Neural cell (in vitro differentiated cells): ENCODE data around the gene MARCHF6. TPM values are rescaled to one million over a fixed set of nuclear protein-coding genes. Genes with fewer than 3 reads are reported as not detected.

Experiments
- H2AFZ ChIP-seq: fragments of 200-600, 300-800 bp; sonication (generic), shearing (Covaris generic); 2 replicates; pipeline ENCODE4 v1.6.0; 2014; ENCODE audit warnings: low read depth, mild to moderate bottlenecking, antibody characterized with exemption, low read length, moderate library complexity
- H3F3A ChIP-seq: fragments of 200-600 bp; shearing (Covaris generic); 2 replicates; pipeline ENCODE4 v1.6.1; 2016; ENCODE audit warnings: mild to moderate bottlenecking, moderate library complexity, mixed read lengths, antibody characterized with exemption, low read length; ENCODE audit not compliant: insufficient read depth, poor library complexity, severe bottlenecking
- H3K27ac ChIP-seq: fragments of 200-600, 300-800 bp; sonication (generic), shearing (Covaris generic); 2 replicates; pipeline ENCODE4 v1.5.1; 2014; ENCODE audit warnings: mild to moderate bottlenecking, low read length, moderate library complexity
- H3K27me3 ChIP-seq: fragments of 300-800, 200-600 bp; sonication (generic), shearing (Covaris generic); 2 replicates; pipeline ENCODE4 v1.6.0; 2014; ENCODE audit warnings: mild to moderate bottlenecking, low read depth, low read length, moderate library complexity; ENCODE audit not compliant: insufficient read depth
- H3K36me3 ChIP-seq: fragments of 300-800, 200-600 bp; sonication (generic), shearing (Covaris generic); 2 replicates; pipeline ENCODE4 v1.5.1; 2014; ENCODE audit warnings: mild to moderate bottlenecking, antibody characterized with exemption, low read length, moderate library complexity; ENCODE audit not compliant: insufficient read depth
- H3K4me2 ChIP-seq: fragments of 300-800, 200-600 bp; sonication (generic), shearing (Covaris generic); 2 replicates; pipeline ENCODE4 v1.6.0; 2014; ENCODE audit warnings: mild to moderate bottlenecking, low read length
- H3K4me3 ChIP-seq: fragments of 300-800, 200-600 bp; sonication (generic), shearing (Covaris generic); 2 replicates; pipeline ENCODE4 v1.5.1; 2014; ENCODE audit warnings: mild to moderate bottlenecking, low read length, moderate library complexity
- H3K79me2 ChIP-seq: fragments of 200-600 bp; shearing (Covaris generic); replicated peaks from 2 replicates; pipeline ENCODE4 v1.6.0; 2014; ENCODE audit warnings: mild to moderate bottlenecking, low read length, moderate library complexity; ENCODE audit not compliant: insufficient read depth
- H3K9ac ChIP-seq: fragments of 300-800, 200-600 bp; sonication (generic), shearing (Covaris generic); 2 replicates; pipeline ENCODE4 v1.6.1; 2016; ENCODE audit warnings: mild to moderate bottlenecking, low read length, mixed read lengths
- H3K9me2 ChIP-seq: fragments of 200-600 bp; shearing (Covaris generic); 2 replicates; pipeline ENCODE4 v1.6.1; 2016; ENCODE audit warnings: mild to moderate bottlenecking, low read length, mixed read lengths; ENCODE audit not compliant: insufficient read depth
- H3K9me3 ChIP-seq: fragments of 200-600, 300-800 bp; sonication (generic), shearing (Covaris generic); 2 replicates; pipeline ENCODE4 v1.6.1; 2016; ENCODE audit warnings: mild to moderate bottlenecking, mixed run types, low read length, moderate library complexity, mixed read lengths
- H4K20me1 ChIP-seq: fragments of 200-600 bp; shearing (Covaris generic); 2 replicates; pipeline ENCODE4 v1.6.1; 2016; ENCODE audit warnings: mild to moderate bottlenecking, mixed run types; ENCODE audit not compliant: insufficient read depth
- CTCF ChIP-seq: fragments of 450-650 bp; IDR thresholded peaks from 2 replicates; pipeline ENCODE4 v1.5.1; 2014; ENCODE audit warnings: antibody characterized with exemption, mild to moderate bottlenecking, moderate library complexity; ENCODE audit not compliant: poor library complexity, severe bottlenecking
- EZH2 ChIP-seq: fragments of 200-600, 300-800 bp; shearing (Covaris generic), sonication (generic); IDR thresholded peaks from 2 replicates; pipeline ENCODE4 v1.6.1; 2014; ENCODE audit warnings: antibody characterized with exemption, low read length, borderline replicate concordance, mild to moderate bottlenecking; ENCODE audit not compliant: insufficient read depth, poor library complexity, severe bottlenecking
- MXI1 ChIP-seq: fragments of 450-650 bp; conservative IDR thresholded peaks from 2 replicates; pipeline ENCODE4 v1.6.1; 2014; ENCODE audit warnings: antibody characterized with exemption, mild to moderate bottlenecking; ENCODE audit not compliant: poor library complexity, severe bottlenecking
- POLR2AphosphoS5 ChIP-seq: IDR thresholded peaks from 2 replicates; pipeline ENCODE4 v1.6.1; 2012
- RAD21 ChIP-seq: fragments of 450-650 bp; conservative IDR thresholded peaks from 2 replicates; pipeline ENCODE4 v1.6.1; 2014; ENCODE audit warnings: antibody characterized with exemption, mild to moderate bottlenecking, moderate library complexity
- SMC3 ChIP-seq: fragments of 450-650 bp; conservative IDR thresholded peaks from 2 replicates; pipeline ENCODE4 v1.6.1; 2014; ENCODE audit warnings: antibody characterized with exemption, mild to moderate bottlenecking, moderate library complexity; ENCODE audit not compliant: poor library complexity
- TAF1 ChIP-seq: IDR thresholded peaks from 2 replicates; pipeline ENCODE4 v1.6.1; 2012; ENCODE audit warnings: low read depth
- polyA plus RNA-seq: library from polyadenylated mRNA; depleted of rRNA; stranded (reverse); fragments of >200 nt; gene quantifications from 2 replicates; pipeline ENCODE4 v1.2.3, GENCODE V29; 2014
- TF ChIP-seq, protein P1 (sequence below): IDR thresholded peaks from 2 replicates; pipeline ENCODE4 v1.6.1; 2012; ENCODE audit warnings: borderline replicate concordance

The MARCHF6 gene
- polyA plus RNA-seq, 1 donor from 2014 or later: 282 TPM

- Histone ChIP-seq H3K9ac (no peak overlapping the region), H3K4me3 (no peak overlapping the region), H3F3A (no peaks in the 10 kb centered on the region), H3K36me3 (no peaks in the 10 kb centered on the region), H3K79me2 (peaks cover 99% of the 10 kb centered on the region), H3K9me2 (no peaks in the 10 kb centered on the region), H4K20me1 (peaks cover 3% of the 10 kb centered on the region), H3K27me3 (no peaks in the 10 kb centered on the region), H2AFZ (no peak overlapping the region), H3K4me2 (no peak overlapping the region), H3K27ac (no peak overlapping the region), H3K9me3 (no peaks in the 10 kb centered on the region)
- TF ChIP-seq, protein P1, sequence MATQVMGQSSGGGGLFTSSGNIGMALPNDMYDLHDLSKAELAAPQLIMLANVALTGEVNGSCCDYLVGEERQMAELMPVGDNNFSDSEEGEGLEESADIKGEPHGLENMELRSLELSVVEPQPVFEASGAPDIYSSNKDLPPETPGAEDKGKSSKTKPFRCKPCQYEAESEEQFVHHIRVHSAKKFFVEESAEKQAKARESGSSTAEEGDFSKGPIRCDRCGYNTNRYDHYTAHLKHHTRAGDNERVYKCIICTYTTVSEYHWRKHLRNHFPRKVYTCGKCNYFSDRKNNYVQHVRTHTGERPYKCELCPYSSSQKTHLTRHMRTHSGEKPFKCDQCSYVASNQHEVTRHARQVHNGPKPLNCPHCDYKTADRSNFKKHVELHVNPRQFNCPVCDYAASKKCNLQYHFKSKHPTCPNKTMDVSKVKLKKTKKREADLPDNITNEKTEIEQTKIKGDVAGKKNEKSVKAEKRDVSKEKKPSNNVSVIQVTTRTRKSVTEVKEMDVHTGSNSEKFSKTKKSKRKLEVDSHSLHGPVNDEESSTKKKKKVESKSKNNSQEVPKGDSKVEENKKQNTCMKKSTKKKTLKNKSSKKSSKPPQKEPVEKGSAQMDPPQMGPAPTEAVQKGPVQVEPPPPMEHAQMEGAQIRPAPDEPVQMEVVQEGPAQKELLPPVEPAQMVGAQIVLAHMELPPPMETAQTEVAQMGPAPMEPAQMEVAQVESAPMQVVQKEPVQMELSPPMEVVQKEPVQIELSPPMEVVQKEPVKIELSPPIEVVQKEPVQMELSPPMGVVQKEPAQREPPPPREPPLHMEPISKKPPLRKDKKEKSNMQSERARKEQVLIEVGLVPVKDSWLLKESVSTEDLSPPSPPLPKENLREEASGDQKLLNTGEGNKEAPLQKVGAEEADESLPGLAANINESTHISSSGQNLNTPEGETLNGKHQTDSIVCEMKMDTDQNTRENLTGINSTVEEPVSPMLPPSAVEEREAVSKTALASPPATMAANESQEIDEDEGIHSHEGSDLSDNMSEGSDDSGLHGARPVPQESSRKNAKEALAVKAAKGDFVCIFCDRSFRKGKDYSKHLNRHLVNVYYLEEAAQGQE: no peak
- no peak for TF ChIP-seq EZH2
- no peak for TF ChIP-seq TAF1
- no peak for TF ChIP-seq MXI1
These were observed 13.1 kb downstream of the MARCHF6 start for GRCh38 chr5:10366310-10367272.

GRCh38 chr5:10367579-10367978, 14.1 kb downstream of the MARCHF6 start:
- Histone ChIP-seq H3F3A (no peaks in the 10 kb centered on the region), H3K27ac (no peak overlapping the region), H3K4me3 (no peak overlapping the region), H3K4me2 (no peak overlapping the region), H3K9ac (no peak overlapping the region), H3K36me3 (no peaks in the 10 kb centered on the region), H2AFZ (no peak overlapping the region), H3K9me3 (no peaks in the 10 kb centered on the region), H3K79me2 (peaks cover 99% of the 10 kb centered on the region), H3K27me3 (no peaks in the 10 kb centered on the region), H4K20me1 (peaks cover 3% of the 10 kb centered on the region), H3K9me2 (no peaks in the 10 kb centered on the region)
- TF ChIP-seq, protein P1: no peak

- Histone ChIP-seq H3K36me3 (no peaks in the 10 kb centered on the region), H2AFZ (no peak overlapping the region), H3K4me3 (no peak overlapping the region), H4K20me1 (peaks cover 8% of the 10 kb centered on the region), H3F3A (no peaks in the 10 kb centered on the region), H3K9me2 (no peaks in the 10 kb centered on the region), H3K9me3 (no peaks in the 10 kb centered on the region), H3K9ac (no peak overlapping the region), H3K27ac (no peak overlapping the region), H3K4me2 (no peak overlapping the region), H3K79me2 (peaks cover 89% of the 10 kb centered on the region), H3K27me3 (no peaks in the 10 kb centered on the region)
- TF ChIP-seq POLR2AphosphoS5 (no peak), MXI1 (no peak), EZH2 (no peak), RAD21 (no peak), CTCF (no peak), TAF1 (no peak), SMC3 (no peak)
- TF ChIP-seq, protein P1: no peak
These were observed 17.4 kb downstream of the MARCHF6 start for GRCh38 chr5:10370931-10371330.
